Bronchial epithelial cell (primary cell): ENCODE results near the gene MYH11. TPM values are rescaled to one million over a fixed set of nuclear protein-coding genes. Genes with fewer than 3 reads are reported as not detected.

Experiments
- DNase-seq: peaks from one replicate; pipeline ENCODE4 v3.0.0-alpha.2; 2010; ENCODE audit warnings: low read depth
- FAIRE-seq: peaks from 2 replicates; lab custom pipeline; 2011; peaks lifted over from hg19 to GRCh38; lab: Jason Lieb, UNC
- H3K27me3 ChIP-seq: 2 replicates; pipeline ENCODE4 v1.5.1; 2011; ENCODE audit warnings: low read length; ENCODE audit not compliant: control insufficient read depth, insufficient read depth
- H3K36me3 ChIP-seq: 2 replicates; pipeline ENCODE4 v1.5.1; 2011; ENCODE audit warnings: low read length; ENCODE audit not compliant: control insufficient read depth, insufficient read depth
- H3K4me3 ChIP-seq: 2 replicates; pipeline ENCODE4 v1.5.1; 2011; ENCODE audit warnings: mild to moderate bottlenecking, low read depth, low read length, control low read depth
- CTCF ChIP-seq: IDR thresholded peaks from 2 replicates; pipeline ENCODE4 v1.5.1; 2011; ENCODE audit warnings: mild to moderate bottlenecking, moderate library complexity, low read length, control low read depth, inconsistent platforms; ENCODE audit not compliant: insufficient read depth, severe bottlenecking
- total RNA-seq: library from RNA; depleted of rRNA; stranded (reverse); fragments of >200 nt; gene quantifications from 2 replicates; pipeline ENCODE4 v1.2.1, GENCODE V29; 2014

Gene MYH11
- total RNA-seq, 1 donor from 2014 or later = under 0.01 TPM

- TF ChIP-seq CTCF = no peak
- no peak overlapping the region for H3K4me3 ChIP-seq
- H3K27me3 ChIP-seq = no peaks in the 10 kb centered on the region
- FAIRE-seq (no peak), DNase-seq (no peak)
- H3K36me3 ChIP-seq = no peaks in the 10 kb centered on the region
Observed at GRCh38 chr16:15766918-15767317, 89.9 kb downstream of the MYH11 start.

DNA sequence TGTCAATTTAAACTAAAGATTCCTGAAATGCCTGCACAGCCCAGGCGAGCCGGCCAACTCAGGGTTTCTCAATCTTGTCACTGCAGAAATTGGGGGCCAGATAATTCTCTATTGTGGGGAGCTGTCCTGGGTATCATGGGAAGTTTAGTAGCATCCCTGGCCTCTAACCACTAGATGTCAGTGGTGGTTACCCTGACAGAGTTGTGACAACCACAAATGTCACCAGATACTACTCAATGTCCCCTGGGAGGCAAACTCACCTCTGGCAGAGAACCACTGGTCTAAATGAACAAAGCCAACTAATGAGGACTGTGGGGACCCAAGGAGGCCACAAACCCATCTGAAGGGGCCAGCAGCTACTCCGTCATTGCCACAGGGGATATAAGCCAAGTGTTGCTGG is 90.9 kb downstream of the MYH11 start:
- FAIRE-seq = no peak
- no peaks in the 10 kb centered on the region for H3K27me3 ChIP-seq
- H3K36me3 ChIP-seq = no peaks in the 10 kb centered on the region
- TF ChIP-seq CTCF = peak; percentile 72
- no peak overlapping the region for H3K4me3 ChIP-seq
- peak; percentile 33 for DNase-seq

GRCh38 chr16:15765116-15765515 is 91.7 kb downstream of the MYH11 start:
- H3K4me3 ChIP-seq = no peak overlapping the region
- no peaks in the 10 kb centered on the region for H3K36me3 ChIP-seq
- no peak for TF ChIP-seq CTCF
- DNase-seq = no peak
- no peaks in the 10 kb centered on the region for H3K27me3 ChIP-seq
- FAIRE-seq = no peak

DNA sequence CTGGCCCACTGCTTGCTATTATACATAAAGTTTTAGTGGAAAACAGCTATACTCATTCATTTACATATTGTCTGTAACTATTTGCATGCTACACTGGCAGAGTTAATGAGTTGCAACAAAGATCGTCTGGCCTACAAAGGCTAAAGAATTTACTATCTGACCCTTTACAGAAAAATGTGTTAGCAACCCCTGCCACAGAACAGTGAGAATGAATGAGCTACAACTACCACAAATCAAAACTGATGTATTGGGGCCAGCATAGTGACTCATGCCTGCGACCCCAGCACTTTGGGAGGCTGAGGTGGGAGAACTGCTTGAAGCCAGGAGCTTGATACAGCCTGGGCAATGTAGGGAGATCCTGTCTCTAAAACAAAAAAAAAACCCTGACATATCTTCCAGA is 92.7 kb downstream of the MYH11 start:
- Histone ChIP-seq H3K4me3 (no peak overlapping the region), H3K27me3 (no peaks in the 10 kb centered on the region), H3K36me3 (no peaks in the 10 kb centered on the region)
- TF ChIP-seq CTCF = no peak
- DNase-seq (no peak), FAIRE-seq (no peak)

GRCh38 chr16:15760129-15760528 is 96.7 kb downstream of the MYH11 start:
- no peak for FAIRE-seq
- Histone ChIP-seq H3K4me3 (no peak overlapping the region), H3K36me3 (no peaks in the 10 kb centered on the region), H3K27me3 (no peaks in the 10 kb centered on the region)
- TF ChIP-seq CTCF = no peak
- DNase-seq = no peak

DNA sequence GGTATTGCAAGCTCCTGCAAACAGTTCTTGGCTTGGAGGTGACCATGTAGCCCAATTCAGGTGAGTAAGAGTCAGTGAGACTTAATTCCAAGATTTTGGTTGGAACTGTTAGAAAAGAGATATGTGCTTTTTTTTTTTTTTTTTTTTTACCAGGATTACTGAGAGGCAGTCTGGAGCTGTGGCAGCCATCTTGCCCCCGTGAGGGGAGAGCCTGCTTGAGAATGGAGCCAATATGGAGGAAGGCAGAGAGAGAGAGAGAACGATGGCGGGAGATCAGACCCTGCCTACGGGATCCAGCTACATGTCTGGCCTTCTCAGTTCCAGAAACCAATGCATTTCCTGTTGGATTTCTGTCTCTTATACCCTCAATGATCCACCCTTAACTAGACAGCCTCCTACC is 97.8 kb downstream of the MYH11 start:
- TF ChIP-seq CTCF = no peak
- no peaks in the 10 kb centered on the region for H3K36me3 ChIP-seq
- no peaks in the 10 kb centered on the region for H3K27me3 ChIP-seq
- H3K4me3 ChIP-seq = no peak overlapping the region
- DNase-seq (no peak), FAIRE-seq (no peak)
